Nephron (organoid): Measurements from ENCODE around the gene FBH1.

Experiments
- H3K27ac Mint-ChIP-seq, 3 experiments: 2 replicates each; pipeline ENCODE4 v1.8.0; 2020; ENCODE audit warnings: mixed read lengths in 3 of 3, mild to moderate bottlenecking in 2 of 3, moderate library complexity in 1 of 3
- H3K27me3 Mint-ChIP-seq: 2 replicates; pipeline ENCODE4 v1.8.0; 2021; ENCODE audit warnings: low read depth, mild to moderate bottlenecking, moderate library complexity, mixed read lengths
- H3K36me3 Mint-ChIP-seq: 2 replicates; pipeline ENCODE4 v1.8.0; 2020; ENCODE audit warnings: low read depth, mixed read lengths
- H3K4me1 Mint-ChIP-seq: 2 replicates; pipeline ENCODE4 v1.8.0; 2020; ENCODE audit warnings: mixed read lengths
- H3K4me3 Mint-ChIP-seq, 3 experiments: 2 replicates each; pipeline ENCODE4 v1.8.0; 2020; ENCODE audit warnings: mild to moderate bottlenecking in 3 of 3, mixed read lengths in 3 of 3, moderate library complexity in 2 of 3
- H3K9me3 Mint-ChIP-seq: 2 replicates; pipeline ENCODE4 v1.8.0; 2020; ENCODE audit warnings: mixed read lengths
- CTCF ChIP-seq, 3 experiments: fragments of 200-600 bp; sonication (generic); IDR thresholded peaks; one replicate each; pipeline ENCODE4 v1.5.0; 2021; ENCODE audit warnings: antibody characterized with exemption in 3 of 3; ENCODE audit not compliant: unreplicated experiment in 3 of 3

FBH1 gene

GRCh38 chr10:5910323-5911100, 20.5 kb downstream of the FBH1 start:
- Mint-ChIP-seq H3K4me3 (no peak overlapping the region), H3K27ac (peak overlapping the region in 1 of 3 experiments; percentile 18), H3K4me1 (peaks cover 34% of the 10 kb centered on the region), H3K9me3 (no peaks in the 10 kb centered on the region), H3K36me3 (peaks cover 82% of the 10 kb centered on the region), H3K27me3 (no peaks in the 10 kb centered on the region)
- TF ChIP-seq CTCF (IDR thresholded peaks at IDR 0.05; ENCODE audit: unreplicated experiment in 3 of 3), result no peak

GRCh38 chr10:5911670-5912069, 21.6 kb downstream of the FBH1 start:
- Mint-ChIP-seq H3K9me3 (no peaks in the 10 kb centered on the region), H3K4me3 (no peak overlapping the region), H3K27me3 (no peaks in the 10 kb centered on the region), H3K27ac (no peak overlapping the region), H3K36me3 (peaks cover 83% of the 10 kb centered on the region), H3K4me1 (peaks cover 22% of the 10 kb centered on the region)
- no peak for TF ChIP-seq CTCF (IDR thresholded peaks at IDR 0.05; ENCODE audit: unreplicated experiment in 3 of 3)

GRCh38 chr10:5913736-5914135, 23.7 kb downstream of the FBH1 start:
- H3K4me1 Mint-ChIP-seq, result peaks cover 11% of the 10 kb centered on the region

GRCh38 chr10:5915451-5915850, 25.4 kb downstream of the FBH1 start:
- Mint-ChIP-seq H3K9me3 (no peaks in the 10 kb centered on the region), H3K27me3 (no peaks in the 10 kb centered on the region), H3K27ac (no peak overlapping the region), H3K4me1 (peaks cover 6% of the 10 kb centered on the region), H3K36me3 (peaks cover 85% of the 10 kb centered on the region), H3K4me3 (no peak overlapping the region)
- no peak for TF ChIP-seq CTCF (IDR thresholded peaks at IDR 0.05; ENCODE audit: unreplicated experiment in 3 of 3)

More at GRCh38 chr10:5913736-5914135, 23.7 kb downstream of the FBH1 start:
- no peak overlapping the region for H3K27ac Mint-ChIP-seq
- no peak overlapping the region for H3K4me3 Mint-ChIP-seq
- H3K9me3 Mint-ChIP-seq, result no peaks in the 10 kb centered on the region
- H3K27me3 Mint-ChIP-seq, result no peaks in the 10 kb centered on the region
- no peak for TF ChIP-seq CTCF (IDR thresholded peaks at IDR 0.05; ENCODE audit: unreplicated experiment in 3 of 3)
- H3K36me3 Mint-ChIP-seq, result peaks cover 86% of the 10 kb centered on the region

- Mint-ChIP-seq H3K9me3 (no peaks in the 10 kb centered on the region), H3K4me3 (no peak overlapping the region), H3K36me3 (peaks cover 89% of the 10 kb centered on the region), H3K4me1 (no peaks in the 10 kb centered on the region), H3K27ac (no peak overlapping the region), H3K27me3 (no peaks in the 10 kb centered on the region)
- TF ChIP-seq CTCF (IDR thresholded peaks at IDR 0.05; ENCODE audit: unreplicated experiment in 3 of 3), result no peak
Measured at GRCh38 chr10:5917305-5917704, 27.3 kb downstream of the FBH1 start.

- H3K4me3 Mint-ChIP-seq, result no peak overlapping the region
- H3K4me1 Mint-ChIP-seq, result no peaks in the 10 kb centered on the region
- TF ChIP-seq CTCF (IDR thresholded peaks at IDR 0.05; ENCODE audit: unreplicated experiment in 3 of 3), result no peak
- no peaks in the 10 kb centered on the region for H3K27me3 Mint-ChIP-seq
- H3K36me3 Mint-ChIP-seq, result peaks cover 84% of the 10 kb centered on the region
- H3K27ac Mint-ChIP-seq, result no peak overlapping the region
- H3K9me3 Mint-ChIP-seq, result no peaks in the 10 kb centered on the region
Measured at GRCh38 chr10:5918763-5919162, 28.7 kb downstream of the FBH1 start.
